Testis (tissue), 3 donors: ENCODE results near the gene SCAF8. TPM values are rescaled to one million over a fixed set of nuclear protein-coding genes. Genes with fewer than 3 reads are reported as not detected.

Experiments
- DNase-seq: peaks from one replicate; pipeline ENCODE4 v3.0.0-alpha.2; 2019
- H3K27ac ChIP-seq, 2 donors: fragments of 200-600 bp; sonication (generic); one replicate each; pipeline ENCODE4 v1.5.1; 2019
- H3K27me3 ChIP-seq: fragments of 200-600 bp; sonication (generic); one replicate; pipeline ENCODE4 v1.5.1; 2019
- H3K36me3 ChIP-seq: fragments of 200-600 bp; sonication (generic); one replicate; pipeline ENCODE4 v1.5.1; 2017; ENCODE audit warnings: low read depth; ENCODE audit errors: missing control alignments
- H3K4me1 ChIP-seq: fragments of 200-600 bp; sonication (generic); one replicate; pipeline ENCODE4 v1.5.1; 2019
- H3K4me3 ChIP-seq, 2 donors: fragments of 200-600 bp; sonication (generic); one replicate each; pipeline ENCODE4 v1.5.1; 2017 to 2019
- H3K9me3 ChIP-seq: fragments of 200-600 bp; sonication (generic); one replicate; pipeline ENCODE4 v1.5.1; 2017
- CTCF ChIP-seq, 3 experiments: fragments of 450-650 bp in 2 of 3; fragments of 200-600 bp in 1 of 3; sonication (generic) in 1 of 3; IDR thresholded peaks; one replicate each; pipeline ENCODE4 v1.5.1; 2016 to 2019; ENCODE audit warnings: antibody characterized with exemption in 3 of 3, mild to moderate bottlenecking in 2 of 3, moderate library complexity in 1 of 3
- POLR2A ChIP-seq: fragments of 450-650 bp; IDR thresholded peaks from one replicate; pipeline ENCODE4 v1.6.1; 2017; ENCODE audit warnings: antibody characterized with exemption, mild to moderate bottlenecking, moderate library complexity
- WGBS, 2 donors: methylation state at CpG; one replicate each; pipeline ENCODE4 v1.1.5; 2018; 5-methylcytosine and 5-hydroxymethylcytosine counted together
- intact Hi-C: fragments of 100-400 bp; cut with DNase I; formaldehyde crosslinking; loops from one replicate; pipeline ENCODE4 v1.15.1; 2023; ENCODE audit warnings: low total_unique reads
- polyA plus RNA-seq: library from polyadenylated mRNA; stranded (reverse); fragments of 350-450 nt; fragmentation: Illumina TruSeq; extraction: RNeasy Lipid Tissue Mini Kit (QIAGEN cat#74804); gene quantifications from one replicate; pipeline ENCODE4 v1.2.3, GENCODE V29; 2014; ENCODE audit warnings: low read depth, low replicate concordance; ENCODE audit not compliant: insufficient read depth
- total RNA-seq, 2 donors: library from RNA; depleted of rRNA; stranded (reverse); fragments of >200 nt; gene quantifications; one replicate each; pipeline ENCODE4 v1.2.3, GENCODE V29; 2016

SCAF8 gene
- total and polyA plus RNA-seq, 3 donors from 2014 or later, result 44.7 to 70.5 (median 65.5) TPM

- peaks cover 11% of the 10 kb centered on the region for H3K4me1 ChIP-seq
- DNase-seq, result no peak
- no peak overlapping the region for H3K4me3 ChIP-seq
- H3K36me3 ChIP-seq, result no peaks in the 10 kb centered on the region
- 67 to 83% methylated on average over 2 of the region's 2 CpGs for WGBS, 2 donors
- TF ChIP-seq CTCF (IDR thresholded peaks at IDR 0.05) (no peak), POLR2A (no peak)
- no peak overlapping the region for H3K27ac ChIP-seq
- no peaks in the 10 kb centered on the region for H3K27me3 ChIP-seq
- intact Hi-C loops, result no loop called here
- H3K9me3 ChIP-seq, result no peaks in the 10 kb centered on the region
These were observed 12.0 kb downstream of the SCAF8 start for GRCh38 chr6:154745243-154745642.

GRCh38 chr6:154749341-154749740 is 16.1 kb downstream of the SCAF8 start:
- H3K36me3 ChIP-seq, result no peaks in the 10 kb centered on the region
- 87 to 91% methylated on average over 3 of the region's 3 CpGs for WGBS, 2 donors
- intact Hi-C loops, result no loop called here
- TF ChIP-seq POLR2A, result no peak
- no peak for TF ChIP-seq CTCF (IDR thresholded peaks at IDR 0.05)
- no peak overlapping the region for H3K27ac ChIP-seq
- no peaks in the 10 kb centered on the region for H3K9me3 ChIP-seq
- DNase-seq, result no peak
- H3K27me3 ChIP-seq, result no peaks in the 10 kb centered on the region
- no peak overlapping the region for H3K4me3 ChIP-seq
- no peaks in the 10 kb centered on the region for H3K4me1 ChIP-seq

GRCh38 chr6:154751011-154751800 is 18.0 kb downstream of the SCAF8 start:
- WGBS, 2 donors, result 91% methylated on average over 13 of the region's 13 CpGs
- no peaks in the 10 kb centered on the region for H3K36me3 ChIP-seq
- TF ChIP-seq POLR2A (no peak), CTCF (IDR thresholded peaks at IDR 0.05) (no peak)
- H3K4me3 ChIP-seq, result no peak overlapping the region
- intact Hi-C loops, result no loop called here
- H3K9me3 ChIP-seq, result no peaks in the 10 kb centered on the region
- DNase-seq, result no peak
- H3K27ac ChIP-seq, result no peak overlapping the region
- H3K27me3 ChIP-seq, result no peaks in the 10 kb centered on the region
- no peaks in the 10 kb centered on the region for H3K4me1 ChIP-seq

- DNase-seq, result no peak
- no peak overlapping the region for H3K4me3 ChIP-seq
- intact Hi-C loops, result no loop called here
- no peak overlapping the region for H3K27ac ChIP-seq
- no peaks in the 10 kb centered on the region for H3K36me3 ChIP-seq
- no peaks in the 10 kb centered on the region for H3K27me3 ChIP-seq
- H3K4me1 ChIP-seq, result no peaks in the 10 kb centered on the region
- TF ChIP-seq CTCF (IDR thresholded peaks at IDR 0.05), result no peak
- no peak for TF ChIP-seq POLR2A
- 77 to 89% methylated on average over 1 of the region's 1 CpG for WGBS, 2 donors
- no peaks in the 10 kb centered on the region for H3K9me3 ChIP-seq
These were observed 18.8 kb downstream of the SCAF8 start for GRCh38 chr6:154752022-154752421.

GRCh38 chr6:154754152-154754551 is 20.9 kb downstream of the SCAF8 start:
- DNase-seq, result no peak
- H3K27me3 ChIP-seq, result no peaks in the 10 kb centered on the region
- no peaks in the 10 kb centered on the region for H3K36me3 ChIP-seq
- intact Hi-C loops, result no loop called here
- H3K9me3 ChIP-seq, result no peaks in the 10 kb centered on the region
- no peak overlapping the region for H3K27ac ChIP-seq
- TF ChIP-seq POLR2A (no peak), CTCF (IDR thresholded peaks at IDR 0.05) (no peak)
- 47 to 58% methylated on average over 4 of the region's 4 CpGs for WGBS, 2 donors
- H3K4me1 ChIP-seq, result no peaks in the 10 kb centered on the region
- H3K4me3 ChIP-seq, result no peak overlapping the region
